Neural cell (in vitro differentiated cells): Measurements from ENCODE around the gene ALOX12B. TPM values are rescaled to one million over a fixed set of nuclear protein-coding genes. Genes with fewer than 3 reads are reported as not detected.

Experiments
- H2AFZ ChIP-seq: fragments of 200-600, 300-800 bp; sonication (generic), shearing (Covaris generic); 2 replicates; pipeline ENCODE4 v1.6.0; 2014; ENCODE audit warnings: low read depth, mild to moderate bottlenecking, antibody characterized with exemption, low read length, moderate library complexity
- H3F3A ChIP-seq: fragments of 200-600 bp; shearing (Covaris generic); 2 replicates; pipeline ENCODE4 v1.6.1; 2016; ENCODE audit warnings: mild to moderate bottlenecking, moderate library complexity, mixed read lengths, antibody characterized with exemption, low read length; ENCODE audit not compliant: insufficient read depth, poor library complexity, severe bottlenecking
- H3K27ac ChIP-seq: fragments of 200-600, 300-800 bp; sonication (generic), shearing (Covaris generic); 2 replicates; pipeline ENCODE4 v1.5.1; 2014; ENCODE audit warnings: mild to moderate bottlenecking, low read length, moderate library complexity
- H3K27me3 ChIP-seq: fragments of 300-800, 200-600 bp; sonication (generic), shearing (Covaris generic); 2 replicates; pipeline ENCODE4 v1.6.0; 2014; ENCODE audit warnings: mild to moderate bottlenecking, low read depth, low read length, moderate library complexity; ENCODE audit not compliant: insufficient read depth
- H3K36me3 ChIP-seq: fragments of 300-800, 200-600 bp; sonication (generic), shearing (Covaris generic); 2 replicates; pipeline ENCODE4 v1.5.1; 2014; ENCODE audit warnings: mild to moderate bottlenecking, antibody characterized with exemption, low read length, moderate library complexity; ENCODE audit not compliant: insufficient read depth
- H3K4me2 ChIP-seq: fragments of 300-800, 200-600 bp; sonication (generic), shearing (Covaris generic); 2 replicates; pipeline ENCODE4 v1.6.0; 2014; ENCODE audit warnings: mild to moderate bottlenecking, low read length
- H3K4me3 ChIP-seq: fragments of 300-800, 200-600 bp; sonication (generic), shearing (Covaris generic); 2 replicates; pipeline ENCODE4 v1.5.1; 2014; ENCODE audit warnings: mild to moderate bottlenecking, low read length, moderate library complexity
- H3K79me2 ChIP-seq: fragments of 200-600 bp; shearing (Covaris generic); replicated peaks from 2 replicates; pipeline ENCODE4 v1.6.0; 2014; ENCODE audit warnings: mild to moderate bottlenecking, low read length, moderate library complexity; ENCODE audit not compliant: insufficient read depth
- H3K9ac ChIP-seq: fragments of 300-800, 200-600 bp; sonication (generic), shearing (Covaris generic); 2 replicates; pipeline ENCODE4 v1.6.1; 2016; ENCODE audit warnings: mild to moderate bottlenecking, low read length, mixed read lengths
- H3K9me2 ChIP-seq: fragments of 200-600 bp; shearing (Covaris generic); 2 replicates; pipeline ENCODE4 v1.6.1; 2016; ENCODE audit warnings: mild to moderate bottlenecking, low read length, mixed read lengths; ENCODE audit not compliant: insufficient read depth
- H3K9me3 ChIP-seq: fragments of 200-600, 300-800 bp; sonication (generic), shearing (Covaris generic); 2 replicates; pipeline ENCODE4 v1.6.1; 2016; ENCODE audit warnings: mild to moderate bottlenecking, mixed run types, low read length, moderate library complexity, mixed read lengths
- H4K20me1 ChIP-seq: fragments of 200-600 bp; shearing (Covaris generic); 2 replicates; pipeline ENCODE4 v1.6.1; 2016; ENCODE audit warnings: mild to moderate bottlenecking, mixed run types; ENCODE audit not compliant: insufficient read depth
- EP300 ChIP-seq: fragments of 450-650 bp; conservative IDR thresholded peaks from 2 replicates; pipeline ENCODE4 v1.6.1; 2014; ENCODE audit warnings: antibody characterized with exemption, mild to moderate bottlenecking, moderate library complexity; ENCODE audit not compliant: poor library complexity, severe bottlenecking
- EZH2 ChIP-seq: fragments of 200-600, 300-800 bp; shearing (Covaris generic), sonication (generic); IDR thresholded peaks from 2 replicates; pipeline ENCODE4 v1.6.1; 2014; ENCODE audit warnings: antibody characterized with exemption, low read length, borderline replicate concordance, mild to moderate bottlenecking; ENCODE audit not compliant: insufficient read depth, poor library complexity, severe bottlenecking
- MXI1 ChIP-seq: fragments of 450-650 bp; conservative IDR thresholded peaks from 2 replicates; pipeline ENCODE4 v1.6.1; 2014; ENCODE audit warnings: antibody characterized with exemption, mild to moderate bottlenecking; ENCODE audit not compliant: poor library complexity, severe bottlenecking
- POLR2AphosphoS5 ChIP-seq: IDR thresholded peaks from 2 replicates; pipeline ENCODE4 v1.6.1; 2012
- RAD21 ChIP-seq: fragments of 450-650 bp; conservative IDR thresholded peaks from 2 replicates; pipeline ENCODE4 v1.6.1; 2014; ENCODE audit warnings: antibody characterized with exemption, mild to moderate bottlenecking, moderate library complexity
- SMC3 ChIP-seq: fragments of 450-650 bp; conservative IDR thresholded peaks from 2 replicates; pipeline ENCODE4 v1.6.1; 2014; ENCODE audit warnings: antibody characterized with exemption, mild to moderate bottlenecking, moderate library complexity; ENCODE audit not compliant: poor library complexity
- TAF1 ChIP-seq: IDR thresholded peaks from 2 replicates; pipeline ENCODE4 v1.6.1; 2012; ENCODE audit warnings: low read depth
- polyA plus RNA-seq: library from polyadenylated mRNA; depleted of rRNA; stranded (reverse); fragments of >200 nt; gene quantifications from 2 replicates; pipeline ENCODE4 v1.2.3, GENCODE V29; 2014
- TF ChIP-seq, protein P1 (sequence below): IDR thresholded peaks from 2 replicates; pipeline ENCODE4 v1.6.1; 2012; ENCODE audit warnings: borderline replicate concordance
- TF ChIP-seq, protein P2 (sequence below): fragments of 450-650 bp; IDR thresholded peaks from 2 replicates; pipeline ENCODE4 v1.5.1; 2014; ENCODE audit warnings: antibody characterized with exemption, mild to moderate bottlenecking, moderate library complexity; ENCODE audit not compliant: poor library complexity, severe bottlenecking

Gene ALOX12B
- polyA plus RNA-seq, 1 donor from 2014 or later = 0.31 TPM

- no peaks in the 10 kb centered on the region for H4K20me1 ChIP-seq
- no peaks in the 10 kb centered on the region for H3F3A ChIP-seq
- peak overlapping the region; percentile 90 for H3K4me2 ChIP-seq
- H3K27ac ChIP-seq = peak overlapping the region; percentile 70
- no peaks in the 10 kb centered on the region for H3K9me2 ChIP-seq
- no peaks in the 10 kb centered on the region for H3K9me3 ChIP-seq
- peaks cover 43% of the 10 kb centered on the region for H3K27me3 ChIP-seq
- H3K36me3 ChIP-seq = no peaks in the 10 kb centered on the region
- peak overlapping the region; percentile 88 for H3K4me3 ChIP-seq
- TF ChIP-seq, protein P1, sequence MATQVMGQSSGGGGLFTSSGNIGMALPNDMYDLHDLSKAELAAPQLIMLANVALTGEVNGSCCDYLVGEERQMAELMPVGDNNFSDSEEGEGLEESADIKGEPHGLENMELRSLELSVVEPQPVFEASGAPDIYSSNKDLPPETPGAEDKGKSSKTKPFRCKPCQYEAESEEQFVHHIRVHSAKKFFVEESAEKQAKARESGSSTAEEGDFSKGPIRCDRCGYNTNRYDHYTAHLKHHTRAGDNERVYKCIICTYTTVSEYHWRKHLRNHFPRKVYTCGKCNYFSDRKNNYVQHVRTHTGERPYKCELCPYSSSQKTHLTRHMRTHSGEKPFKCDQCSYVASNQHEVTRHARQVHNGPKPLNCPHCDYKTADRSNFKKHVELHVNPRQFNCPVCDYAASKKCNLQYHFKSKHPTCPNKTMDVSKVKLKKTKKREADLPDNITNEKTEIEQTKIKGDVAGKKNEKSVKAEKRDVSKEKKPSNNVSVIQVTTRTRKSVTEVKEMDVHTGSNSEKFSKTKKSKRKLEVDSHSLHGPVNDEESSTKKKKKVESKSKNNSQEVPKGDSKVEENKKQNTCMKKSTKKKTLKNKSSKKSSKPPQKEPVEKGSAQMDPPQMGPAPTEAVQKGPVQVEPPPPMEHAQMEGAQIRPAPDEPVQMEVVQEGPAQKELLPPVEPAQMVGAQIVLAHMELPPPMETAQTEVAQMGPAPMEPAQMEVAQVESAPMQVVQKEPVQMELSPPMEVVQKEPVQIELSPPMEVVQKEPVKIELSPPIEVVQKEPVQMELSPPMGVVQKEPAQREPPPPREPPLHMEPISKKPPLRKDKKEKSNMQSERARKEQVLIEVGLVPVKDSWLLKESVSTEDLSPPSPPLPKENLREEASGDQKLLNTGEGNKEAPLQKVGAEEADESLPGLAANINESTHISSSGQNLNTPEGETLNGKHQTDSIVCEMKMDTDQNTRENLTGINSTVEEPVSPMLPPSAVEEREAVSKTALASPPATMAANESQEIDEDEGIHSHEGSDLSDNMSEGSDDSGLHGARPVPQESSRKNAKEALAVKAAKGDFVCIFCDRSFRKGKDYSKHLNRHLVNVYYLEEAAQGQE = no peak
- TF ChIP-seq MXI1 (no peak), EP300 (no peak), POLR2AphosphoS5 (no peak), TAF1 (no peak), SMC3 (no peak), RAD21 (no peak), EZH2 (no peak)
- TF ChIP-seq, protein P2, sequence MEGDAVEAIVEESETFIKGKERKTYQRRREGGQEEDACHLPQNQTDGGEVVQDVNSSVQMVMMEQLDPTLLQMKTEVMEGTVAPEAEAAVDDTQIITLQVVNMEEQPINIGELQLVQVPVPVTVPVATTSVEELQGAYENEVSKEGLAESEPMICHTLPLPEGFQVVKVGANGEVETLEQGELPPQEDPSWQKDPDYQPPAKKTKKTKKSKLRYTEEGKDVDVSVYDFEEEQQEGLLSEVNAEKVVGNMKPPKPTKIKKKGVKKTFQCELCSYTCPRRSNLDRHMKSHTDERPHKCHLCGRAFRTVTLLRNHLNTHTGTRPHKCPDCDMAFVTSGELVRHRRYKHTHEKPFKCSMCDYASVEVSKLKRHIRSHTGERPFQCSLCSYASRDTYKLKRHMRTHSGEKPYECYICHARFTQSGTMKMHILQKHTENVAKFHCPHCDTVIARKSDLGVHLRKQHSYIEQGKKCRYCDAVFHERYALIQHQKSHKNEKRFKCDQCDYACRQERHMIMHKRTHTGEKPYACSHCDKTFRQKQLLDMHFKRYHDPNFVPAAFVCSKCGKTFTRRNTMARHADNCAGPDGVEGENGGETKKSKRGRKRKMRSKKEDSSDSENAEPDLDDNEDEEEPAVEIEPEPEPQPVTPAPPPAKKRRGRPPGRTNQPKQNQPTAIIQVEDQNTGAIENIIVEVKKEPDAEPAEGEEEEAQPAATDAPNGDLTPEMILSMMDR = no peak
- H2AFZ ChIP-seq = peak overlapping the region; percentile 69
- H3K79me2 ChIP-seq = no peaks in the 10 kb centered on the region
- H3K9ac ChIP-seq = peak overlapping the region; percentile 80
These were observed 39.1 kb upstream of the ALOX12B start for GRCh38 chr17:8126491-8127066.

- Histone ChIP-seq H3K9ac (peak overlapping the region; percentile 80), H3K27ac (peak overlapping the region; percentile 70), H3K4me3 (peak overlapping the region; percentile 88), H3K9me3 (no peaks in the 10 kb centered on the region), H3K79me2 (no peaks in the 10 kb centered on the region), H3K9me2 (no peaks in the 10 kb centered on the region), H3K4me2 (peak overlapping the region; percentile 77), H3K36me3 (no peaks in the 10 kb centered on the region), H2AFZ (peak overlapping the region; percentile 69), H3F3A (peaks cover 1% of the 10 kb centered on the region), H3K27me3 (peaks cover 49% of the 10 kb centered on the region), H4K20me1 (no peaks in the 10 kb centered on the region)
- TF ChIP-seq TAF1 = no peak
These were observed 38.5 kb upstream of the ALOX12B start for GRCh38 chr17:8125947-8126490.
